Hepatocyte (in vitro differentiated cells): ENCODE results near the gene STS. TPM values are rescaled to one million over a fixed set of nuclear protein-coding genes. Genes with fewer than 3 reads are reported as not detected.

Experiments used
- DNase-seq: peaks from one replicate; pipeline ENCODE4 v3.0.0-alpha.2; 2016; ENCODE audit warnings: low spot score
- H2AFZ ChIP-seq: fragments of 200-600 bp; sonication (generic); 2 replicates; pipeline ENCODE4 v1.6.0; 2016; ENCODE audit warnings: antibody characterized with exemption, mild to moderate bottlenecking
- H3K27ac ChIP-seq: fragments of 200-600 bp; sonication (generic); 2 replicates; pipeline ENCODE4 v1.5.1; 2016; ENCODE audit warnings: mild to moderate bottlenecking
- H3K27me3 ChIP-seq: fragments of 200-600 bp; sonication (generic); 2 replicates; pipeline ENCODE4 v1.6.1; 2016
- H3K36me3 ChIP-seq: fragments of 200-600 bp; sonication (generic); replicated peaks from 2 replicates; pipeline ENCODE4 v1.5.1; 2016; ENCODE audit warnings: low read depth; ENCODE audit not compliant: insufficient read depth
- H3K4me1 ChIP-seq: fragments of 200-600 bp; sonication (generic); 2 replicates; pipeline ENCODE4 v1.5.1; 2016; ENCODE audit warnings: mild to moderate bottlenecking, moderate library complexity; ENCODE audit not compliant: insufficient read depth
- H3K4me2 ChIP-seq: fragments of 200-600 bp; sonication (generic); 2 replicates; pipeline ENCODE4 v1.6.0; 2016
- H3K4me3 ChIP-seq: fragments of 200-600 bp; sonication (generic); 2 replicates; pipeline ENCODE4 v1.5.1; 2016; ENCODE audit warnings: mild to moderate bottlenecking
- H3K79me2 ChIP-seq: fragments of 200-600 bp; sonication (generic); 2 replicates; pipeline ENCODE4 v1.6.0; 2017; ENCODE audit warnings: mild to moderate bottlenecking
- H3K9me2 ChIP-seq: fragments of 200-600 bp; sonication (generic); replicated peaks from 2 replicates; pipeline ENCODE4 v1.6.0; 2017; ENCODE audit warnings: mild to moderate bottlenecking; ENCODE audit not compliant: insufficient read depth
- H3K9me3 ChIP-seq: fragments of 200-600 bp; sonication (generic); 2 replicates; pipeline ENCODE4 v1.5.1; 2016; ENCODE audit warnings: low read depth, mild to moderate bottlenecking
- H4K20me1 ChIP-seq: fragments of 200-600 bp; sonication (generic); 2 replicates; pipeline ENCODE4 v1.6.0; 2016; ENCODE audit warnings: mild to moderate bottlenecking; ENCODE audit not compliant: insufficient read depth, poor library complexity, severe bottlenecking
- CTCF ChIP-seq: fragments of 200-600 bp; sonication (generic); IDR thresholded peaks from 2 replicates; pipeline ENCODE4 v1.5.1; 2016; ENCODE audit warnings: antibody characterized with exemption, mild to moderate bottlenecking; ENCODE audit not compliant: poor library complexity
- EZH2 ChIP-seq: fragments of 200-600 bp; sonication (generic); IDR thresholded peaks from 2 replicates; pipeline ENCODE4 v1.6.1; 2016; ENCODE audit warnings: antibody characterized with exemption, mild to moderate bottlenecking, borderline replicate concordance
- EZH2phosphoT487 ChIP-seq: fragments of 200-600 bp; sonication (generic); IDR thresholded peaks from one replicate; pipeline ENCODE4 v1.6.1; 2018; ENCODE audit warnings: antibody characterized with exemption, mild to moderate bottlenecking, low read depth, moderate library complexity; ENCODE audit not compliant: unreplicated experiment, severe bottlenecking
- WGBS: methylation state at CpG from one replicate; pipeline ENCODE4 v1.1.6; 2016; ENCODE audit warnings: low lambda C conversion rate; ENCODE audit errors: missing lambda C conversion rate; 5-methylcytosine and 5-hydroxymethylcytosine counted together
- polyA plus RNA-seq: library from polyadenylated mRNA; unstranded; fragments of >200 nt; fragmentation: Nextera tagmentation; extraction: Ambion mirVana; gene quantifications from 2 replicates; pipeline ENCODE4 v1.2.1, GENCODE V29; 2016
- total RNA-seq: library from RNA; depleted of rRNA; stranded (reverse); fragments of >200 nt; gene quantifications from 2 replicates; pipeline ENCODE4 v1.2.3, GENCODE V29; 2014

STS gene
- total and polyA plus RNA-seq, 2 experiments from 2014 or later = 4.4 to 6.5 TPM

- WGBS = 55% methylated on average over 3 of the region's 3 CpGs
- Histone ChIP-seq H3K27ac (peak overlapping the region; percentile 28), H3K79me2 (peaks cover 11% of the 10 kb centered on the region), H3K4me1 (no peaks in the 10 kb centered on the region), H3K27me3 (no peaks in the 10 kb centered on the region), H3K9me3 (no peaks in the 10 kb centered on the region), H3K9me2 (no peaks in the 10 kb centered on the region), H3K4me3 (no peak overlapping the region), H3K4me2 (no peak overlapping the region), H3K36me3 (no peaks in the 10 kb centered on the region), H2AFZ (no peak overlapping the region), H4K20me1 (no peaks in the 10 kb centered on the region)
- DNase-seq = no peak
- TF ChIP-seq EZH2phosphoT487 = no peak
- no peak for TF ChIP-seq EZH2
- no peak for TF ChIP-seq CTCF
Measured at GRCh38 chrX:7145454-7145853, 2.1 kb upstream of the STS start.

DNA sequence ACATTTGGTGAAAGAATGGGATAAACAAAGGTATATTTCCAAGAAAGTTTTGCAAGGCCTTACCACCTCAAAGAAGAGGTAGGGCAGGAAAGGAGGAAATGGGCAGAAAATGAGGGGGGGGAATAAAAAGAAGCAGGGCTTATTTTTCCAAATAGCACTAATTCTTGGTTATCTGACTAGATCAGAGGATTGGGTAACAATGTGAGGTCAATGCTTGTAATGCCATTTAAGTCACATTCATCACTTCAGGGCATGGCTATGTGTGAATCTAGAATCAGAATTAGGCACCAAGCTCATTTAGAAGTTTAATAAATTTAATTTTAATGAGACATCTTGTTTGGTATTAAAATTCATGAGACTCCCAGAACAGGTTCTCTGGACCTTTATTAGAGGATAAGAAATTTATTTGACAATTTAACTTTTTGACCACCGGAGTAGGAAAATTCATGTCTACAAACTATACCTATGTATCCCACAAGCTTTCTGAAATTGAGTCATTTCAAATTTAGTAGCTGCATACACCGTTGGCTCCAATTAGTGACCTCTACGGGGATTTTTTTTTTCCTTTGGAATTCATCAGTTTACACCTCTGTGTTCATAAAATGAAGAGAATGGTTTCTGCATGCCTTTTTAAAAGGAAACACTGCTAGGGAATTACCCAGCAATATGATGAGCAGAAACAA, 1.4 kb upstream of the STS start:
- H3K27me3 ChIP-seq = no peaks in the 10 kb centered on the region
- no peaks in the 10 kb centered on the region for H4K20me1 ChIP-seq
- H3K4me3 ChIP-seq = no peak overlapping the region
- peak overlapping the region; percentile 8 for H3K27ac ChIP-seq
- H3K36me3 ChIP-seq = no peaks in the 10 kb centered on the region
- TF ChIP-seq CTCF (no peak), EZH2 (no peak), EZH2phosphoT487 (no peak)
- no peak overlapping the region for H2AFZ ChIP-seq
- H3K4me2 ChIP-seq = peak overlapping the region; percentile 77
- 82% methylated on average over 3 of the region's 3 CpGs for WGBS
- H3K9me3 ChIP-seq = no peaks in the 10 kb centered on the region
- no peaks in the 10 kb centered on the region for H3K4me1 ChIP-seq
- DNase-seq = no peak
- peaks cover 11% of the 10 kb centered on the region for H3K79me2 ChIP-seq
- H3K9me2 ChIP-seq = no peaks in the 10 kb centered on the region

GRCh38 chrX:7146703-7147412, 654 bp upstream of the STS start:
- peaks cover 10% of the 10 kb centered on the region for H3K79me2 ChIP-seq
- H3K4me2 ChIP-seq = peak overlapping the region; percentile 77
- peak overlapping the region; percentile 76 for H2AFZ ChIP-seq

More at GRCh38 chrX:7146703-7147412, 654 bp upstream of the STS start:
- Histone ChIP-seq H3K9me3 (no peaks in the 10 kb centered on the region), H3K27me3 (no peaks in the 10 kb centered on the region), H3K4me1 (no peaks in the 10 kb centered on the region), H3K4me3 (peak overlapping the region; percentile 27), H4K20me1 (no peaks in the 10 kb centered on the region), H3K9me2 (no peaks in the 10 kb centered on the region), H3K27ac (peak overlapping the region; percentile 97), H3K36me3 (no peaks in the 10 kb centered on the region)
- TF ChIP-seq EZH2 (no peak), CTCF (no peak), EZH2phosphoT487 (no peak)
- 61% methylated on average over 13 of the region's 13 CpGs for WGBS
- DNase-seq = no peak
